HG02610 (cell line): Measurements from ENCODE around the gene FDX1.
"Not testable (repeated sequence)": the region's sequence is repeated elsewhere in the genome, so short reads cannot be mapped to it uniquely, and the experiment has no call there.

ENCODE experiments used
- ATAC-seq: cut with Tn5 transposase; IDR thresholded peaks from one replicate; pipeline ENCODE4 v1.9.1; 2021; ENCODE audit warnings: mild to moderate bottlenecking, moderate library complexity; ENCODE audit not compliant: unreplicated experiment

FDX1 gene, protein sequence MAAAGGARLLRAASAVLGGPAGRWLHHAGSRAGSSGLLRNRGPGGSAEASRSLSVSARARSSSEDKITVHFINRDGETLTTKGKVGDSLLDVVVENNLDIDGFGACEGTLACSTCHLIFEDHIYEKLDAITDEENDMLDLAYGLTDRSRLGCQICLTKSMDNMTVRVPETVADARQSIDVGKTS

DNA sequence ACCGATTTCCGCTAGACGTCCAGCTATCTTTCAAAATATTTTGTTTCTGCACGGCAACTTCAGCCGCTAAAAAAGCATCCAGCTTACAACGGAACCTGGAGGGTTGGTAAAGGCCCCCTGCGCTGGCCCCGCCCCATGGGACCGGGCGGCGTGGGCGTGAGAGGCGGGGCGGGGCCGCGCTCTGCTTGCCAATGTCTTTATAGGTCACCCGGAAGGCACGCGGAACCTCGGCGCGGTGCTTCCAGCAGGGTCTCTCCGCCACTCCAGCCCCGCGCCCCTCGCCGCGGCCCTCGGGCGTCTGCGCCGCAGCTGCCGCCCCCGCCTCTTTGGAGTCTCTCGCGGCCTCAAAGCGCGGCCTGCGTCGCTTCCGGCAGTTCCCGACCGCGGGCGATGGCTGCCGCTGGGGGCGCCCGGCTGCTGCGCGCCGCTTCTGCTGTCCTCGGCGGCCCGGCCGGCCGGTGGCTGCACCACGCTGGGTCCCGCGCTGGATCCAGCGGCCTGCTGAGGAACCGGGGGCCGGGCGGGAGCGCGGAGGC is at the start of gene FDX1:
TSS of gene FDX1 (plus strand) at position 218 of the 536 bp plus-strand sequence. CDS start at position 391, 173 bp downstream.
- ATAC-seq, result peak; percentile 91

DNA sequence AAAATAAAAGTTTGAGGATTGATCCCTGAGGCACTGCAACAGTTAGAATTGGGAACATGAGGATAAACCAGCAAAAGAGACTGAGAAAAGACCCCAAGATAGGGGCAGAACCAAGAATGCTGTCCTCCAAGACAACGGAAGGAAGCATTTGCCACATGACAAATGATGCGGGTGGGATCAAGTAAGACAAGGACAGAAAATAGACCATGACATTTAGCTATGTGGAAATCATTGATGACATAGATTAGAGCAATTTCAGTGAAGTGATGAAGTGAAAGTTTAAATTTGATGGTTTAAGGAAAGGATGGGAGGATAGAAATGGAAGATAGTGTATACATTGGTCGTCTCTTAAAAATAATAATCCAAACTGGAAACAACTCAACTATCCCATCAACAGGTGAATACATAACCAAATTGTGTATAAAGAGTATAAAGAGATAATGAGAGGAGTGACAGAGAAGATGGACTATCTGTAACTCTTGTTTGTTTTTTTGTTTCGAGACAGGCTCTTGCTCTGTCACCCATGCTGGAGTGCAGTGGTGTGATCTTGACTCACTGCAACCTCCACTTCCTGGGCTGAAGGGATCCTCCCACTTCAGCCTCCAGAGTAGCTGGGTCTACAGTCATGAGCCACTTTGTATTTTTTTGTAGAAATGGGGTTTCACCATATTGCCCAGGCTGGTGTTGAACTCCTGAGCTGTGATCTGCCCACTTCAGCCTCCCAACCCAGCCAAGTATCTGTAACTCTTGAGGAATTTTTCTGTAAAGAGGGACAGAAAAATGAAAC is 48.7 kb upstream of the FDX1 start:
- ATAC-seq, result no peak

DNA sequence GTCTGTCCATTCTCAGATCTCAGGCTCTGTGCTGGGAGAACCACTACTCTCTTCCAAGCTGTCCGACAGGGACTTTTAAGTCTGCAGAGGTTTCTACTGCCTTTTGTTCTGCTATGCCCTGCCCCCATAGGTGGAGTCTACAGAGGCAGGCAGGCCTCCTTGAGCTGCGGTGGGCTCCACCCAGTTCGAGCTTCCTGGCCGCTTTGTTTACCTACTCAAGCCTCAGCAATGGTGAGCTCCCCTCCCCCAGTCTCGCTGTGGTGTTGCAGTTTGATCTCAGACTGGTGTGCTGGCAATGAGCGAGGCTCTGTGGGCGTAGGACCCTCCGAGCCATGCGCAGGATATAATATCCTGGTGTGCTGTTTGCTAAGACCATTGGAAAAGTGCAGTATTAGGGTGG is 41.5 kb upstream of the FDX1 start:
- not testable (repeated sequence) for ATAC-seq

DNA sequence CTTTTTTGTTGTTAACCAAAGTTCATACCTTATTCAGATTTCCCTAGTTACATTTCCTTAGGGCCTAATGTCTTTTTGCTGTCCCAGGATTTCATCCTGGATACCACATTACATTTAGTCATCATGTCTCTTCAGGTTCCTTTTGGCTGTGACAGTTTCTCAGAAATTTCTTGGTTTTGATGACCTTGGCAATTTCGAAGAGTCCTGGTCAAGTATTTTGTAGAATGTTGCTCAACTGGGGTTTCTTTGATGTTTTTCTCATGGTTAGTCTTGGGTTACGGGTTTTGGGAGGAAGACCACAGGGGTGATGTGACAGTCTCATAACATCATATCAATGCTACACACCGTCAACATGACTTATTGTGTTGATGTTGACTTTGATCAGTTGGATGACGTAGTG is 39.8 kb upstream of the FDX1 start:
- ATAC-seq, result no peak

DNA sequence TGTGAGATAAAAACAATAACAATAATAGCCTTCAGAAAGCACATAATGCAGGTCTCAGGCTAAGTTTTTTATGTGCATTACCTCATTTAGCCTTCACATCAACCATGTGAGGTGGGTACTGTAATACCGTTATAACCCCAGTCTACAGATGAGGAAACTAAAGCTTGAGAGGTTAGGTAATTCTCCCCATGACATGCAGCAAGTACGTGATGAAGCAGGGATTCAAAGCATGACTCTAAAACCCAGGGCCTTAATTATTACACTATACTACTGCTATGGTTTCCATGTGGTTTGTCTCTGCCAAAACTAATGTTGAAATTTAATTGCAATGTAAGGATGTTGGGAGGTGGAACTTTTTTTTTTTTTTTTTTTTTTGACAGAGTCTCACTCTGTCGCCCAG is 37.7 kb upstream of the FDX1 start:
- ATAC-seq, result no peak

DNA sequence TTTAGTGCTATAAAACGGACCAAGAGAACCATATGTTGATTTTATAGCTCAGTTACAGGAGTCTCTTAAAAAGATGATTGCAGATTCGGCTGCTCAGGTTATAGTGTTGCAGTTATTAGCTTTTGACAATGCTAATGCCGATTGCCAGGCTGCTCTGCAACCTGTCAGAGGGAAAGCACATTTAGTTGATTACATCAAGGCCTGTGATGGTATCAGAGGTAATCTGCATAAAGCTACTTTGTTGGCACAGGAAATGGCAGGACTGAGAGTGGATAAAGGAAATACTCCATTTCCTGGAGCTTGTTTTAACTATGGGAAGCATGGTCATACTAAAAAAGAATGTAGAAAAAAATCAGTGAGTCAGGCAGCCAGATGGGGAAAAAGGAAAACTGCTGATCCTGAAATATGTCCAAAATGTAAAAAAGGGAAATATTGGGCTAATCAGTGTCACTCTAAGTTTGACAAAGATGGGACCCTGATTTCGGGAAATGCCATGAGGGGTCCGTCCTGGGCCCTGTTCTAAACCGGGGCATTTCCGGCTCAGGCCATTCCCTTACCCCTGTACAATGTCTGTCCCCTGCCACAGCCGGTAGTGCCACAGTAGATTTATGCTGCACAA is 32.0 kb upstream of the FDX1 start:
- ATAC-seq, result not testable (repeated sequence)

DNA sequence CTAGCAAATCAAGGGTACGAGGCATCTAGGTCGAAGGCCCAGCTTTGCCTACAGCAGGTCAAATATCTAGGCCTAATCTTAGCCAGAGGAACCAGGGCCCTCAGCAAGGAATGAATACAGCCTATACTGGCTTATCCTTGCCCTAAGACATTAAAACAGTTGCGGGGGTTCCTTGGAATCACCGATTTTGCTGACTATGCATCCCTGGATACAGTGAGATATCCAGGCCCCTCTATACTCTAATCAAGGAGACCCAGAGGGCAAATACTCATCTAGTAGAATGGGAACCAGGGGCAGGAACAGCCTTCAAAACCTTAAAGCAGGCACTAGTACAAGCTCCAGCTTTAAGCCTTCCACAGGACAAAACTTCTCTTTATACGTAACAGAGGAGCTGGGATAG is 26.2 kb upstream of the FDX1 start:
- ATAC-seq, result not testable (repeated sequence)

DNA sequence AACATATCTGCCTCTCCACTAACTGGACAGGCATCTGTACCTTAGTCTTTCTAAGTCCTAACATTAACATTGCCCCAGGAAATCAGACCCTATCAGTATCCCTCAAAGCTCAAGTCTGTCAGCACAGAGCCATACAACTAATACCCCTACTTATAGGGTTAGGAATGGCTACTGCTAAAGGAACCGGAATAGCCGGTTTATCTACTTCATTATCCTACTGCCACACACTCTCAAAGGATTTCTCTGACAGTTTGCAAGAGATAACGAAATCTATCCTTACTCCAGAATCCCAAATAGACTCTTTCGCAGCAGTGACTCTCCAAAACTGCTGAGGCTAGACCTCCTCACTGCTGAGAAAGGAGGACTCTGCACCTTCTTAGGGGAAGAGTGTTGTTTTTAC is 24.1 kb upstream of the FDX1 start:
- not testable (repeated sequence) for ATAC-seq

DNA sequence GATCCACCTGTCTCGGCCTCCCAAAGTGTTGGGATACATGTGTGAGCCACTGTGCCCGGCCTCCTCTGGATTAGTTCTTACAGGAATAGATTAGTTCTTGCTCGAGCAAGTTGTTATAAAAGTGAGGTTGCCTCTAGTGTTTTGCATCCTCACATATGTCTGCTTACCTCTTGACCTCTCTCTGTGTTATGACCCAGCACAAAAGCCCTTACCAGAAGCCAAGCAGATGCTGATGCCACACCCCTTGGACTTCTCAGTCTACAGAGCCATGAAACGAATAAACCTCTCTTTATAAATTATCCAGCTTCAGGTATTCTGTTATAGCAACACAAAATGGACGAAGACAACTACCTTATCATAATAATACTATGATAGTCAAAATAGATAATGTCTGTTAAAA is 22.4 kb upstream of the FDX1 start:
- ATAC-seq, result no peak

DNA sequence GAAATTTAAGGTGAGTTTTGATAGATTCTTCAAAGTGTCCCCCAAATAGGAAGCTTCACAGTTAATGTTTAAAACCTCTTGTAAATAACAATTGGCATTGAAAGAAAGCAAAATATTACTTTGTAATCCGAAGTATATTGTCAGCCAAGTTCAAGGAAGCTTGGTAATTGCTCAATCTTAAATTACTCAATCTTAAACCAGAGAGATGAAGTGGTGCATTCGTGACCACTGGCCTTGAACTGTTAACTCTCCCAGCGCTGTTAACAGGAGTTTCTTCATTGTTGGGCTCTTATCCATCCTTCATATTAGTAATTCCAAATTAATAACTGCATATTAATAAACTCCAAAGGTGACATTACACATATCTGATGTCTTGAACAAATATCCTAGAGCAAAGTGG is 20.6 kb upstream of the FDX1 start:
- no peak for ATAC-seq

DNA sequence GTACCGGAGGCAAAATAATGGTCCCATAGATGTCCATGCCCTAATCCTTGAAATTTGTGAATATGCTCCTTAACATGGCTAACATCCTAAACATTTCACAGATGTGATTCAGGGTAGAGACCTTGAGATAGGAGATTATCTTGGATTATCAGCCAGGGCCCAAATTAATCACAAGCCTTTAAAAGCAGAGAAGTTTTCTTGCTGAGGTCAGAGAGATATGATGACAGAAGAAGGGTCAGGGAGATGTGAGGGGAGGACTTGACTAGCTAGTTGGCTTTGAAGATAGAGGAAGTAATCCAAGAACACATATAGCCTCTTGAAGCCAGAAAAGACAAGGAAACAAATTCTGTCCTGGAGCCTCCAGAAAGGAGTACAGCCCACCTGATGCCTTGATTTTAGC is 19.1 kb upstream of the FDX1 start:
- no peak for ATAC-seq

DNA sequence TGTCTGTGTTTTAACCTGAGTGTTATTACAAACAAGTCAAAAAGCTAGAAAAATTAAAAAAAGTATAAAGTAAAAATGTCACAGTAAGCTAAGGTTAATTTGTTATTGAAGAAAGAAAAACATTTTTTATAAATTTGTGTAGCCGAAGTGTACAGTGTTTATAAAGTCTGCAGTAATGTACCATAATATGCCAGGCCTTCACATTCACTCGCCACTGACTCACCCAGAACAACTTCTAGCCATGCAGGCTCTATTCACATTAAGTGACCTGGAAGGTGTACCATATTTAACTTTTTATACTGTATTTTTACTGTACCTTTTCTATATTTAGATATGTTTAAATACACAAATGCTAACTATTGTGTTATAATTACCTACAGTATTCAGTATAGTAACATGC is 14.7 kb upstream of the FDX1 start:
- no peak for ATAC-seq

DNA sequence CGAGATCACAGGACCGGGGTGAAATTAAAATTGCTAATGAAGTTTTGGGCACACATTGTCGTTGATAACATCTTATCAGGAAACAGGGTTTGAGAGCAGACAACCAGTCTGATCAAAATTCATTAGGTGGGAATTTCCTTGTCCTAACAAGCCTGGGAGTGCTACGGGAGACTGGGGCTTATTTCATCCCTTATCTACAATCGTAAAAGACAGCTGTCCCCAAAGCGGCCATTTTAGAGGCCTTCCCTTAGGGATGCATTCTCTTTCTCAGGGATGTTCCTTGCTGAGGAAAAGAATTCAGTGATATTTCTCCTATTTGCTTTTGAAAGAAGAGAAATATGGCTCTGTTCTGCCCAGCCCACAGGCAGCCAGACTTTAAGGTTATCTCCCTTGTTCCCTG is 8.1 kb upstream of the FDX1 start:
- not testable (repeated sequence) for ATAC-seq

DNA sequence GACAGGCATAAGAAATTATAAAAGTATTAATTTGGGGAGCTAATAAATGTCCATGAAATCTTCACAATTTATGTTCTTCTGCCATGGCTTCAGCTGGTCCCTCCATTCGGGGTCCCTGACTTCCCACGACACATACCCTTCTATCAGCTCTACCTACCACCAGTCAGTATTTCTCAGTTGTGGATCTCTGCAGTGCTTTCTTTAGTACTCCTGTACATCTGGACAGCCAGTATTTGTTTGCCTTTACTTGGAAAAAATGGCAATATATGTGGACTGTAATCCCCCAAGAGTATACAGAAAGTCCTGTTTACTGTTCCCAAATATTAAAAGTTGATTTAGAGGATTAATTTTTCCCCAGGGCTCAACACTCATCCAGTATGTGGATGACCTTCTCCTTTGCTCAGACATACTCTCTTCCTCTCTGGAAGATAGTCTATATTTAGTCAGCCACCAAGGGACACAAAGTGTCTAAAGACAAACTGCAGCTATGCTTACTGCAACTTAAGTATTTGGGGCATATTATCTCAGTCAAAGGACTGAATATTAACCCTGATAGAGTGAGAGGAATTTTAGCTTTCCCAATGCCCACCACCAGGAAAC is 7.3 kb upstream of the FDX1 start:
- ATAC-seq, result no peak

DNA sequence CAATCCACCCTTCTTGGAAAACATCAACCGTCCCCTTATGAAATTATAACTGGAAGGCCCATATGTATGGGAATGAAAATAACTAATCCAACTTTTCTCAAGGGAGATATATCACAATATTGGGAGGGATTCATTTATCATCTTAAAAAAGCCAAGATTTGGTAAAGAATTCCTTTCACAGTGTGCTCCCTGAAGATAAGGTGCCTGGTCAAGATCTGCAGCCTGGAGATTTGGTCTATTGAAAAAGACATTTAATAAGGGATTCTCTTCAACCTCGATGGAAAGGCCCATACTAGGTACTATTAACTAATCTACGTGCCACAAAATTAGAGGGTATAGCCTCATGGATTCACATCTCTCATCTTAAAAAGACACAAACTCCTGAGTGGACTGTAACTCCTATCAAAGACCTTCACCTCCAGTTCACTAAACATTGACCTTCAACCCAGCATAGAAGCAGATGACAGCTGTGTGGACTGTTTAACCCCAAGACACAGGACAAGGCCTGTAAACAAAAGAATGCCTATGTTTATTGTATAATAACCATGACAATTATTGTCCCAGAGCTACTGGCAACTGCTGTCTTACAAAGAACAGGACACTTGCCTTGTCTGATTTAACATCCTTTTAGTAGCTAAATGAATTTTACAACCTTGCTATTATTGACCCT is 4.8 kb upstream of the FDX1 start:
- no peak for ATAC-seq

DNA sequence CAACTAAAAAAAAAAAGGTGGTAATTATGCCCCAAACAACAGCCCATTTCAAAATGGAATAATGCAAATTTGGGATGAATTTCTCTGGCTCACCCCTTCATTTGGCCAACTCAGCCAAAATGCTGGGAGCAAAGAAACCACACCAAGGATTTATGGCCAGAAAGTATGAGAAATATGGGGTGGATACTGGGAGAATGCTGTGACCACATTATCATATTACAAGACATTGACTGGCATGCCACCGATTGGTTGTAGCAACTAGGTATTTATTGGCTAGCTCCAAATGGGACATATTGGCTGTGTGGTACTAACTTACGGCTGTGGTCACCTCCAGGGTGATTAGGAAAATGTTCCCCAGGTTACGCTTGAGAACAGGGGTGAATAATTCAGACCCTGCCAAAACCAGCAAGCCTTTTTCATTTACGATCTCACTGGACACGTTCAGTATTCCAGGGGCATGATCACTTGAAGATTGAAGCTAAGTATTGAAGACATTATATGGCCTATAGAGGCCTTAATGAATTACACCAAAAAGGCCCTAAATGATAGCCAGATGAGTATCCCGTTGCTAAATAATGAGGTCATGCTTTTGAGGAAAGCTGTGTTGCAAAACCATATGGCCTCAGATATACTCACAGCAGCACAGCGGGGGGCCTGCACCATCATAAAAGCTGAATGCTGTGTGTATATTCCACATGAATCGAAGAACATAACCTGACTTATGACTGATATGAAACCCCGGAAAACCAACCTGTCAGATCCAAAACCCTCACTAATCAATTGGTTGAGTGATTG is 3.8 kb upstream of the FDX1 start:
- ATAC-seq, result no peak

DNA sequence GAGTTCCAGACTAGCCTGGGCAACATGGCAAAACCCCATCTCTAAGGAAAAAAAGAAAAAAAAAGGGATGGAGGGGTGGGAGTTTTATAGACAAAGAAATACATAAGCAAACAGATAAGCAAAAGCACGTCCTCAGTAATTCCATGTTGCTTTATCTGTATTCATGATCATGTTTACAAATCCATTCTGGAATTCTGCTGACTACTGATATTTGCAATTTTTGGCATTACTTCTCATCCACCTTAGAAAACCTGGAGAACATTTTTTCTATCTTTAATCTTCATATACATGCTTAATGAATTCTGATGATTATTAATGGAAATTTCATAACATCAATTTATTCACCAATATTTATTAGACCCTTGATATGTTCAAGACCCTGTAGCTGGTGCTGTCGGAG is 1.7 kb upstream of the FDX1 start:
- no peak for ATAC-seq

DNA sequence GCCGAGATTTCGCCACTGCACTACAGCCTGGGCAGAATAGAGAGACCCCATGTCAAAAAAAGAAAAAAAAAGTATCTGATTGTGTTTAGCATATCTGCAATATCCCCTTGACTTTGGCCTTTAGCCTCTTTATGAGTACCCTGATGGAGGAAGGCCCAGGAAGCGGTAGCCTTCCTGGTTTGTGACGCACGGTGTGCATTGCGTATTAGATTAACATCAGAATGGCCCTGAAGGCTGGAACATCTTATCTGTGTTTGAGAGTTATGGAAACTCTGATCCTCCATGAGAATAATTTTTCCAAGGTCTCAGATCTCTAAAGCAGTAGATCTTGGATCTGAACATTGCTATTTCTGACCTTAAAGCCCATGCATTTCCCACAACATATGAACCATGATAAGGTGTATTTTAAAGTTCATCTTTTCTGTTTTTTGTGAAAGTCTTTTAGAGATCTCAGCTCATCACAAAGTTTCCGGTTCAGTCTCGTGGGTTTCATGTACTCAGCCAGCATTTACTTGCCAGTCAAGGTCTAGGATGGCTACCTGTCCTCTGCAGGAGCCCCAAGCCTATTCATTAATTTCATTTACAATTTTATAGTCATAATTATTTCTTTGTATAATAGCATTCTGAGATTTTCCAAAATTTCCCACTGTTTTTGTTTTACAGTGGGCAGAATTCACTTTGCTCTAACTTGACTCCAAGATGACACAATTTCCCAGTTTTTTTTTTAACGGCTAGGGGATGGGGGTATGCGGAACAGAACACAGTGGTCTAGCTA is 605 bp upstream of the FDX1 start:
- ATAC-seq, result no peak

DNA sequence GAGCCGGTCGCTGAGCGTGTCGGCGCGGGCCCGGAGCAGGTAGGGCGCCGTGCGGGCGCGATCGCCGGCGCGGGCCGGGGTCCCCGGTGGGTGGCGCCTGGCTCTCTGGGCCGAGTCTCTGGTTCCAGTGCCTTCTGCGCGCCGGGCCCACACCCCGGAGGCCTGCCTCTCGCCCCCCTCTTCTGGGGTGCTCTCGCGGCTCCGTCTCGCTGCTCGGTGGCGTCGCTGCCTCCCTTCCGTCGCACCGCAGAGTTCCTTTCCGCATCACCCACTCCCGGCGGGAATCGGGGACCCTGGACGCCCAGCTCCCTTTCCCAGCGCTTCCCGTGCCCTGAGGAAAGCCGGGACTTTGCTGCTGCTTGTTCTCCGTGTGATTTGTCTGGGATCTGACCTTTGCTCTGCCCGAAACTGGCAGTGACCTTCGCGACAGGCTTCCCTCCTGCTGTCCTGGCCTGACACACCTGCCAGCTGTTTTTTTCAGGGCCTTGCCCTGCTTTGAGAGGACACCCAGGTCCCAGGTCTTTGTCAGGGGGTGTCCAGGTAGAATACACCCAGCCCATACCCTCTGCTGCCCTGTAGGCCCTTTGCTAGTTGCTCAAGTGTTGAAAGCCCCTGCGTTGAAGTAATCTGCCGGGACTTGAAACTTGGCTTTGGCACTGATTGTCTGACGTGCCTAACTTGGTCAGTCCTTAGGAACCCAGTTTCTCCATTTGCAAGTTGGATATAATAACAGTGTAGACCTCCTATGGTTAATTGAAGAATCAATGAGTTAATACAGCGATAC is 711 bp downstream of the FDX1 start:
- ATAC-seq, result peak; percentile 31
